Fibroblast of skin of back (primary cell): ENCODE data around the gene TNFRSF25.
"Not testable (repeated sequence)": the region's sequence is repeated elsewhere in the genome, so short reads cannot be mapped to it uniquely, and the experiment has no call there.

Experiments
- DNase-seq: peaks from one replicate; pipeline ENCODE4 v3.0.0-alpha.2; 2013

Gene TNFRSF25

DNA sequence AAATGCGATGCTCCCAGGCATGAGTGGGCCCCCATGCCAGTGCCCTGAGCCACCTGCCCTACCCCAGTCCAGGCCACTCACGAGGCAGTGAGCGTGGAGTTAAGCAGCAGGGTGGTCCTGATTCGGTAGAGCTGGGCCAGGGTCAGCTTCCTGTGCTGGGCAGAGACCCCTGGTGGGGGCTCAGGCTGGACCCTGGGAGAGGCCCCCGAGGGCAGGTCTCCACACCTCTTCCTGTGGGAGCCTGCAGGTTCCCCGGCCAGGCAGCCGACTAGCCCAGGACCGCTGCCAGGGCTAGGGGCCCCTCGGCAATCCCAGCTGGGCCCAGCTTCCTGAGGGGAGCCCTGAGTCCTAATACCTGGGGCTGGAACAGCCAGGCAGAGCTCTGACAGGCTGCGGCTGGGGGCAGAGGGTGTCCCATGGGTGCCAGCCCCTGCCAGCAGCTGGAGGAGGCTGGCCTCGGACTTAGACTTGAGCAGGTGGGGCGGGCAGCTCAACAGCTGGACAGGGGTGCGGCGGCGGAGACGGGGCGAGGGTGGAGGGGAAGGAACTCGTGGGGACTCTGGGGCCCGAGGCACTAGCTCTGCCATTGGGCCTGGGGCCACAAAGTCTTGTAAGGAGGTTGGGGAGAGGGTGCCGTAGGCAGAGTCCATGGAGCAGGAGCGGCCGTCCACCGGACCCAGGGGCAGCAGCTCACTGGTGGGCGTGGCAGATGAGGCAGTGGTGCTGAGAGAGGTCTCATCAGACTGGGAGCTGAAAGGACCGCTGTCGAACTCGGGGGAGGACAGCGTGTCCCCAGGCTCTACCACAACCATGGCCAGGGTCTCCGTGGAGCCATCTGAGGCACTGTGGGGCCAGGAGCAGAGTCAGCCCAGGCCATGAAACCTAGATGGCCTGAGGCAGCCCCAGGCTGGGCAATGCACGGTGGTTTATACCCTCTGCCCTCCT, 2.0 kb upstream of the TNFRSF25 start:
- DNase-seq = no peak

DNA sequence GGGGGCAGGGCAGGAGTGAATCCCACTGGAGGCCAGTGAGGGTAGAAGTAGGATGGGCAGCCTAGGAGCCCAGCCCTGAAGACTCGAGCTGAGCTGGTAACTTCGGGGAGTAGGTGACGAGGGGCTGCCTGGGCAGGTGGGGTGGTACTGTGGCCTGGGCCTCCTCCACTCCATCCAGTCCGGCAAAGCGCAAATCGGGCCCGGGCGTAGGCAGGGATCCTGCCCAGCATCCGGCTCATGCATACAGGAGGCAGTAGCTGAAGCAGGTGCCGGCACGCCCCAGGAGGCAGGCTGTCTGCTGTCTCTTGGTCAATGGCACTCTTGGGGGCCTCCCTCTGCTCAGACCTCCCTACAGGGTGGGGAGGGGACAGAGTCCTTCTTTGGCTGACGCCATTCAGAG, 1.3 kb upstream of the TNFRSF25 start:
- no peak for DNase-seq

DNA sequence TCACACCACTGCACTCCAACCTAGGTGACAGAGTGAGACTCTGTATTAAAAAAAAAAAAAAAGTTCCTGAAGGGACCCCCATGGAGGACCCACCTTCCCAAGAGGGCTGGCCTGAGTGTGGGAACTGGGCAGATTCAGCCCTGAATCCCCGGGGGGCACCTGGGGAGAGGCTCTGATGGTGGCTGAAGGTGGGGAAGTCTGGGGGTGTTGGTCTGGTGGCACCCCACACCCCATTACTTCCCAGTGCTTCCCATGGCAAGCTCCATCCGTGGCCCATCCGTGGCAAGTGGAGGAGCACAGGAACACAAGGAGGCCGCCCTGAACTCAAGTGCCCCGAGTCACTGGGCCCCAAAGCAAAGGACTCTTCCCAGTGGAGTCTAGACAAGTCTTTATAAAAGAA, 778 bp upstream of the TNFRSF25 start:
- DNase-seq = no peak

DNA sequence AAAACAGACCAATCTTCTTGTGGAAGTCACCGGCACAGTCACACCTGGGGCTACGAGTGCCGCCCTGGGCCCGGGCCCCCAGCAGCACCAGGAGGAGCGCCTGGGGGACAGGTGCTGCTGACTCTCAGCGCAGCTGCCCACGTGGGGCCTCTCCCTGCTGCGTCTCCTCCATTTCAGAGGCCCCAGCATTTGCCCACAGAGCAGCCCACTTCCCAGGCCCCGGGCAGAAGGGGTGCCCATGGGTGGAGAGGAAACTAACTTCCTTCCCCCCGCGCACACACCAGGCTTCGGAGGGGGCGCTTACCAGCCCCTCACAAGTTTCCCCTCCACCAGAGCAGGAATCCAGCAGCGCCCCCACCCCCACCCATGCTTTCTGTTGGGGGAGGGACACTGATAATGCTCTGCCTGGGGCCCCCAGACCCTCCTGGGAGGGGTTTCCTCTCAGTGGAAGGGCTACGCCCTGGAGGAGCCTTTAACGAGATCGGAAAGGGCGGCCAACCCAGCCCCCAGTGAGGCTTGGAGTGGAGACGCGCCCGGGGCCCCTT, 440 bp downstream of the TNFRSF25 start:
- no peak for DNase-seq

DNA sequence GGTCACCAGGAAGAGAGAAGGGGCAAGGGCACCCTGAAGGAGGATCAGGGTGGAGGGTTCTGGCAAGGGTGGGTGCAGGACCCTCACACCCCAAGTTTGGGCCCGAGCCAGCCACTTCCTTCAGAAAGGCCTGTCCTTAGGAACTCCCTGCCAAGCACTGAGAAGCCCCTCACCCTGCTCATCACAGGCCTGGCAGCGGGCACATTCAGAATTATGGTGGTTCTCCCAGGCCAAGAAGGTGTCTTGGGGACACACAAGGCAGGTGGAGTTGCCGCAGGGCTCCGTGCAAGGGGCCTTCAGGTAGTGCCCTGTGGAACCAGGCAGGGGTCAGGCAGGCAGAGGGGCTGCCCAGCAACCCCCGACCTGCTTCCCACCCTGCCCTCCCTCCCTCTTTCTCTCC, 1.1 kb downstream of the TNFRSF25 start:
- no peak for DNase-seq

DNA sequence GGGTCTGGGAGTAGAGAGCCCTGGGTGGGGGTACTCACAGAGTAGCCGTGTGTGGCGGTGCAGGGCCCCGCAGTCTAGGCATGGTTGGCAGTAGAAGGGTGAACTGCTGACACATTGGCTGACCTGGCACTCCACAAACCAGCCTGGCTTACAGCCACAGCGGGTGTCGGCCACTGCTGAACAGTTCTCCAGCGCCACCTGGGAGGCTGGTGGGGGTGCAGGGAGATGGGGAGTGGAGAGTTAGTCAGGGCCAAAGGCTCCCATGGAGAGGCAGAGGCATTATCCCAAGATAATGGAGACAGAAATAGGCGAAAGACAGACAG, 1.5 kb downstream of the TNFRSF25 start:
- DNase-seq = no peak

DNA sequence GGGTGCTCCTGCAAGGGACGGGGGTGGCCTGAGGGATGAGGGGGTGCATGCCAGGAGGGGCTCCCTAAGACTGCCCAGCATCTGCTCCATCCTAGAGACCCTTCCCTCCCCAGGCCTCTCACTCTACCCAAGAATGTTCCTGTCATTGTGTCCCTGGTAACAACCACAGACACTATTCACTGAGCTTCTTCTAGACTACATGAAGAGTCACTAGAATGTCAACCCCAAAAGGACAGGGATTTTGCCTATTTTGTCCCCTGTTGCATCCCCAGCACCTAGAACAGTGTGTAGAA, 2.9 kb downstream of the TNFRSF25 start:
- DNase-seq = no peak

DNA sequence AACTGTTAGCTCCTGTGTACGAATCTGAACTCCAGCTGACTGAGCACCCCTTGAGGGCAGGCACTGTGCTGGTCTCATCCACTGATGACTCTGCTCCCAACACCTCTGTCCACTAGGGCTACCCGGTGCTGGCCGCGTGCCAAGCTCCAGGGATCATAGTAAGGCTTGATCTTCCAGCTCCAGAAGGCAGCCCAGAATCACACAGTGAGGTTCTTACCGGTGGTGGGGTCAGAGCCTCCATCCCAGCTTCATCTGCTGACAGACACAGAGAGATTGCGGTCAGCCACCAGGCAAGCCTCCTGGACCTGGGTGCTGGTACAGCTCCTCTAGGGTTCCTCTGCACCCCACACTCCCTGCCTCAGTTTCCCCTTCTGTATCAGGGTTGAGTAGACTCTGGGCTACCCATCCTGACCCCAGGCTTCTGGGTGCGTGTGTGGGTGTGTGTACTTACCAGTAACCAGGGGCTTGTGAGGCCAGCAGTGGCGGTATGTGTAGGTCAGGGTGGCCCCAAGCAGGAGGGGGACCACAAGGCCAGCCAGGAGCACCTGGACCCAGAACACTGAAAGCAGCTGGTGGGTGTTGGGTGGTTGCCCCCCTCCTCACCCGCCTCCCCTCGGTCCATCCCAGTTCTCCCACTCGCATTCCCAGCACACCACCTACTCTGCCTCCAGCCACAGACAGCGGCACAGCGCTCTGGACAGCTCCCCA, 3.4 kb downstream of the TNFRSF25 start:
- no peak for DNase-seq

DNA sequence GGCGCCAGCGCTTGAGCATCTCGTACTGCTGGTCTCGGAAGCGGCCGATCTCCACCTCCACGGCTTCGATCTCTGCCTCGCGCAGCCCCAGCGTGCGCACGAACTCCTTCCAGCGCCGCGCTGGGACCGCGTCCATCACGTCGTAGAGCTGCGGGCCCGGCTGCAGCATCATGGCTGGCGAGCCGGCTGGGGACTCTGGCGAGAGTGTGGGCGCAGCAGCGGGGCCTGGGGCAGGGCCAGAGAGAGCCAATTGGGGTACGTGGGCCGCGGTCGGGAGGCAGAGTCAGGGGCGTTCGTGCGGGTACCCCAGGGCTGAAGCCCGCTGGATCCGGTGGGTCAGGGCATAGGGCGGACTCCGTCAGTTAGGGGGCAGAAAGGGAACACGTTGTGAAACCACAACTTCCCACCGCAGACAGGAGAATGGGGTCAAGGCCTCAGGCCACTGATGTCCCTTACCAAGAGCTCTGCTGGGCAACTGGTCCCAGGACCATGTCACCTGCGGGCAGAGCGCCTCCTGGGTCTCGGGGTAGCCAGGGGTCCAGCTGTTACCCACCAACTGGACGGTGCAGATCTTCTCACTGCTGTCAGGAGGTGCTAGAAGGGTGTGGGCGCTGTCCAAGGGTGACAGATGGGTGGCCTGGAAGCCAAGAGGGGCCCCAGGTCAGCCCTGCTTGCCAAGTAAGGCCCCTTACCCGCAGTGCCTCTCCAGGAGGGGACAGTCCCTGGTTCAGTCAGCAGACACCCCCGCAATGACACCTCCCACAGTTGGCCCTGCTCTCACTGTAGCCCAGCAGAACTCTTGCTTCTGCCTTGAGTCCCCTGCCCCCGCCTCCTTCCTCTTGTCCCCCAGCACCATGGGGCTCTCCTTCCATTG, 4.2 kb downstream of the TNFRSF25 start:
- no peak for DNase-seq

DNA sequence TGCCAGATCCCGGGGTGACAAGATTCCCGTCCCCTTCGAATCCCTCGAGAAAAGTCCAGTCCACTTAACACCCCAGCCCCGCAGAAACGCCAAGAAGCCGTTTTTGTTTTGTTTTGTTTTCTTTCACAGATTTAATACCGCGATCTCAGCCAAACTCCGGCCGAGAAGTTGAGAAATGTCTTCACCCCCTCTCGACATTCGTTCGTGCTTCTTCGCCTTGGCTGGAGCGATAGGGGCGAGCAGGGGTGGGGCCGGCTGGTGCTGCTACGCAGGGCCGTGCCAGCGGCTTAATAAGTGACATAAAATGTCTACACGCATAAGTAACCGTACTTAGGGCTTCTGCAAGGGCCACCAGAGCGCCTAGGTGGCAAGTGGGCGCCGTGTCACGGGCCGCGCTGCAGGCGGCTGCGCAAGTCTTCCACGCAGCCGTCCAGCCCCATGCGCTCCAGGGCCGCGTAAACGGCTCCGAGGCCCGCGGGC, 4.9 kb downstream of the TNFRSF25 start:
- no peak for DNase-seq

DNA sequence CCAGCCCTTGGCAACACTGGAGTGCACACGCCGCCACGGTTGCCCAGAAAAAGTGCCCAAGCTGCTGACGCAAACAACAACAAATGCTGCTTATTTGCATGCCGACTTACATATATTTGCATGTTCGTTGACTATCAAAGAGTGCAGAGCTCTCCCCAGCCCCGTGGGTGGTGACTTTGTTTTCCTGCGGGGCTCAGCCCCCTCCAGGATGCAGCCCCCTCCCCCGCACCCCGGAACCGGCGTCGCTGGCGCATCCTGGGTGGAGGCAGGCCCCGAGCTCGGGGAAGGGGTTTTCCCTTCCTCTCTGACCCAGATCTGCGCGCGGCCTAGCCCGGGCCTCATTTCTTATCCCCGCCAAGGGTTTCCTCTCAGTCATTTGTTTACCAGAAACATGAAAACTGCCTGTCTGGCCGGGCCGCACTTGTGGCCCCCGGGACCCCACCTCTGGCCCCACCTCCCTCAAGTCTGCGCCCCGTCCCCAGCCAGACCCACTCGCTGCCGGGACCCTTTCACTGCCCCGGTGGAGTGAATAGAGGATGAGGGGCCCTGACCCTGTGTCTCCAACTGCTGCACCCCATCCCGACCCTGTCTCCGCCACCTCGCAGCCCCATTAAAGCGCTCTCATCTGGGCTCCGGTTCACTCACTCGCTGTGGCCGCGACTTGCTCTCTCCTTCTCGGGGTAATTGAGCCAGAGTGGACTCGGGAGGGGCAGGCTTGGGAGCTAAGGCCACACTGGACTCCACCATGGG, 5.5 kb downstream of the TNFRSF25 start:
- DNase-seq = no peak

DNA sequence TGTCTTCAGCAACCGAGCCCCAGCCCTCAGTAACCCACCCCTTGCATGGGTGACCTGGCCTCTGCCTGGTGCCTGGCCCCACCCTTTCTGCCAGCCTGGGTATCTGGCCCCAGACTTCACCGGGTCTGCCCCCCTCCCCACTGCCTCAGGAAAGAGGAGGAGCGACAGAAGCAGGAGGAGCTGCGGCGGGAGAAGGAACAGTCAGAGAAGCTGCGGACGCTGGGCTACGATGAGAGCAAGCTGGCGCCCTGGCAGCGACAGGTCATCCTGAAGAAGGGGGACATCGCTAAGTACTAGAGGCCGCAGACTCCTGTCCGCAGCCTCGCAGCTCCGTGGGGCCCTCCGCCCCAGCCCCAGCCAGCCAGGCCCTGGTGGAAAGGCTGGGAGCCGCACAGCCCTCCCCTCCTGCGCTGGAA, 6.1 kb downstream of the TNFRSF25 start:
- no peak for DNase-seq

DNA sequence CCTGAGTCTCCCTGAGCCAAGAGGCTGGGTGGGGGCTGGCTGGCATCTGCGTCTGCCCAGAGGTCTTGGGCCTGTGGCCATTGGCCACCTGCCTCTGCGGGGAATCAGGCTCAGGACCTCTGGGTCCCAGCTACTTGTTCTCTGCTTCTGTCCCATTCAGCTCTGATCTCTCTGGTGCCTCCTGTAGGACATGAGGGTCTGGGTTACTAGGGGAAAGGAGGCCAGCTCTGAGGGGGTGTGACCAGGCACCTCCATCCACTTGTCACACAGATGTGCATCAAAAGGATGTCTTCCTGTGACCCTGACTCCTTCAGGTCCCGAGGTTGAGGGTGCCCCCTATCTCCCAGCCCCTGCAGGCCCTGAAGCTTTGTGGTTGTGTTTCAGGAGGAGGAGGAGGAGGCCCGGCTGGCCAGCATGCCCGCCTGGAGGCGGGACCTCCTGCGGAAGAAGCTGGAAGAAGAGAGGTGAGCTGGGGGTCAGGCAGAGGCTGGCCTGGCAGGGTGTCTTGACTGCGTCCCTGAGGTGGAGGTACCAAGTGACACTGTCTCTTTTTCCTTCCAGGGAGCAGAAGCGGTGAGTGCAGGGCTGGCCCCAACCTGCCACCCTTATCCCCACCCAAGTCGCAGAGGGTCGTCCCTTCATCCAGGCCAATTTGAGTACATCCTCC, 9.0 kb downstream of the TNFRSF25 start:
- DNase-seq = no peak

DNA sequence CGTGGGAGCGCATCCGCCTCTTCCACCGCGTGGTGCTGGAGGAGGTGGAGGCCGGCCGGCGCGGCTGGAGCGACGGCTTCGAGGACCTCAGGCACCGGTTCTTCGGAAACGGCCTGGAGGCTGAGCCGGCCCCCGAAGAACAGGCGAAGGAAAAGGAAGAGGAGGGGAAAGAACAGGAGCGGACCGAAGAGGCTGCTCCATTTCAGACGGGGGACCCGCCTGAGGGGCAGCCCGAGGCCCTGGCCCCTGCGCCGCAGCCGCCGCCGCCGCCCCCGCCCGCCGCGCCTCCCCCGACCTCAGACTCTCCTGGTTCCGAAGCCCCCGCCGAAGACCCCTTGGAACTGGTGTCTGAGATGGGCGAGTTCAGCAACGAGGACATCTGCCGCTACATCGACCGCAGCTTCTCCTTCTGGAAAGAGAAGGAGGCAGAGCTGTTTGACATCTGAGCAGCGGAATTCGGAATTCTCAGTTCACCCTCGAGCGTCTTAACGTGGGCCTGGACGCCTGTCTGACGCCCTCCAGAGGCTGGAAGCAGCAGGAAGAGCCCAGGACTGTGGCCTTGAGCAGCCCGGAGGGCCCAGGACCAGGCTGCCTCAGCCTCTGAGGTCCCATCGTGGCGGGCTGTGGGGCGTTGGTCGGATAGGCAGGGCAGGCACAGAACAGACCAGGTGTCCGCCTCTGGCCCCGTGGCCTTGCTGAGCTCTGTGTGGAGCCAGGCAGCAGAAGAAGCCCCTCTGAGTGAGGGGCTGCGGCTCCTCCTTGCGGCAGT, 10.0 kb downstream of the TNFRSF25 start:
- DNase-seq = not testable (repeated sequence)

DNA sequence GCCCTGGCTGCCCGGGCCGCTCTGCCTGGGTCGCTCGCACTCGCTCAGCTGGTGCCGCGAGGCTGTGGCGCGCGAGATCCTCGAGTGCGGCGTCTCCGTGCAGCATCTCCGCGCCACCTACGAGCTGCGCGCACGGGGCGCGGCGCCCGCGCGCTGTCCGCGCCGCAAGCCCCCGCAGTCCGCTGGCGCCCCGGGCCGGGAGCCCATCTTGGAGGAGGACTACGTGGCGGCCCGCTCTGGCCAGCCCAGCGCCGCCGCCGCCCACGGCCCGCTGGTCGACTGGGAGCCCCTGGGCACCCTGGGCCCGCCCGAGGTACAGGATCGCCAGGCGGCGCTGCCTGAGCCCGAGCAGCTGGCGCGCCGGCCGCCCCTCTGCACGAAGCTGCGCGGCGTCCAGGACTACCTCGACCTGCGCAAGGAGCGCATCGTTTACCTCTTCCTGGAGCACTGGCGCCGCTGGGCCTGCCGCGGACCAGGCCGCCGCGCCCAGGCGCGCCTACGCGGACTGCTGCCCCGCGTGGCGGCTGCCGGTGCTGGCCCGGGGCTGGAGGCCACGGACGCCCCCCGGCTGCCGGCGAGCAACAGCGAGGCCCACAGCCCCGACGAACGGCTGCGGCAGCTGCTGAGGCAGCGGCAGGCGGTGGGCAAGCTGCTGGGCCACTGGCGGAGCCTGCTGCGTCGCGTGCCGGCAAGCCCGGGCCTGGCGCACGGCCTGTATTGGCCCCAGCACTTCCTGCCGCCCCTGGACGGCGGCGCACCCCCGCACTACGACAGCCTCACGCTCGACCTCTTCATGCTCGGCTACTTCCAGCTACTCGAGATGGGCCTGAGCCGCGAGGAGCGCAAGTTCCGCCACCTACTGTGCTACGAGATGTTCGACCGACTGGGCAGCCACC, 10.9 kb downstream of the TNFRSF25 start:
- DNase-seq = no peak

DNA sequence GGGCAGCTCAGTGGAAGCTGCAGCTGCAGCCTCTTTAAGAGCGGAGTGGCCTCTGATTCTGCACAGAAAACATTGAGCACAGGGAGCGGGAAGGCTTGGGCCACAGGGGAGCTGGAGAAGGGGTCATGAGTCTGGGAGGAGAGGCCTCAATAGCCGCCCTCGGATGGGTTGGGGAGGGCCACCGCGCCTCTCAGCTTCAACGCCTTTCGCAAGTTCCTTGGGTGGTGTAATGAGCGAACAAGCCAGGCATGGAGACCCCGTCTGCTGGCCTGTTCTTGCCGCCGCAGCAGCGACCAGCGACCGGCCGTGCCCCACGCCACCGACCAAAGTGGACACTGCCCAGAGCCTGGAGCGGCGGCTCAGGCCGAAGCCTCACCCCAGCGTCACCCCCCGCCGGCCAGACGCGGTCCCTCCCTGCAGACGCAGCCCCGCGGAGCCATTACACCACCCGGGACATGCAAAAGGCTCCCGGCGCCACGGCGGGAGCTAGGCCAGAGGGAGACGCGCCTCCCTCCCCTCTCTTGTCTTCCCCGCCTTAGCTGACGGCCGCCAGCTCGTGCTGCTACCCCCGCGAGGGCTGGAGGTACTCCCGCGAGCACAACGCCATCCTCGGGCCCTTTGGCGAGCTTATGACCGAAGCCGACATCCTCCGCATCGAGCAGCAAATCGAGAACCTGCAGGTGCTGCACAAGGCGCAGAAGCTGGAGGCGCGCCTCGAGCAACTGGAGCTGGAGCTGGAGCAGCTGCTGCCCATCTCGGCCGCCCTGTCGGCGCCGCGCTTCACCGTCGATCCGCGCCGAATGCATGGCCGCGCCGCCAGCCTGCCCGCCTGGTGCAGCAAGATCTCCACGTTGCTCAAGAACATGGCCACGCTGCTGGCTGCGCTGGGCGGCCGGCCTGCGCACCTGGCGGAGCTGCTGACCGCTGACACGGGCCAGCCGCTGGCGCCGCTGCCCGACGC, 11.8 kb downstream of the TNFRSF25 start:
- not testable (repeated sequence) for DNase-seq

DNA sequence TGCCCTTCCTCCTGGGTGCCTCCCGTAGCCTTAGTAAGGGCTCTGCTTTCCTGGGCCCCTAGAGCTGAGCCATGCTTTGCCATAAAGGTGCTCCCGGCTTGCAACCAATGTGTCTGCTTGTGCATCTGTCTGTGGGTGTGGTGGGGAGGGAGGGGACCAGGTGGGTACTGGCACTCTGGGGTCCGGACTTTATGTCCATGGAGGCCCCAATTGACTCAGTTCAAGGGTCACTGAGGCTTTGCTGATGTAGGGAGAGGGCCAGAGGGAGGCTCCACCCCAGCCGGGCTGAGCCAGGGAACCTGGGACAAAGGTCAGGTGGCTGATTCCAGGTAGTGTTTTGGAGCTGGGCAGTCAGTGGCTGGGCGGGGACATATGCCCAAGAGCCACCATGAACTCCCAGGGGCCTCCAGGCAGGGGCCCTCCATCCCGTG, 15.0 kb downstream of the TNFRSF25 start:
- DNase-seq = no peak

DNA sequence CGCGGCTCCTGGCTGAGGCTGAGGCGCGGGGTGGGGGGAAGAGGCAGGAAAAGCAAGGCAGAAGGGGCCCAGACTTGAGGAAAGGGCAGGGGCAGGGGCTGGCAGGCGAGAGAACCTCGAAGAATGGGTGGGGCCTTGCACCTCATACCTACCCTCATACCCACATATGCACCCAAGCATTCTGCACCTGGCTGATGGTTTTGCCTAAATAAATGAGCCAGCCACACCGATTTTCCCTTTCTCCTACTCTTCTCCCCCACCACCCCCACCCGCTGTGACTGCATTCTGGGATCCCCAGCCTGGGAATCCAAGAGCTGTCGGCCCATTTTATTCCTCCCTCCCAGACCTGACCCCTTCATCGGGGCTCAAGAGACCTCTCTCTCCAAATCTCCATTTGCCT, 15.5 kb downstream of the TNFRSF25 start:
- DNase-seq = not testable (repeated sequence)
